Pons (tissue), 1 donor: Measurements from ENCODE around the gene STK11IP.

Experiments used
- DNase-seq: peaks from one replicate; pipeline ENCODE4 v3.0.0-alpha.2; 2016; ENCODE audit warnings: low spot score

STK11IP gene

GRCh38 chr2:219578811-219579613 is 18.6 kb upstream of the STK11IP start:
- DNase-seq, result no peak

GRCh38 chr2:219581346-219581745 is 16.3 kb upstream of the STK11IP start:
- no peak for DNase-seq

GRCh38 chr2:219591091-219591490 is 6.6 kb upstream of the STK11IP start:
- DNase-seq, result no peak

- DNase-seq, result no peak
These were observed 4.9 kb upstream of the STK11IP start for GRCh38 chr2:219592736-219593135.

DNA sequence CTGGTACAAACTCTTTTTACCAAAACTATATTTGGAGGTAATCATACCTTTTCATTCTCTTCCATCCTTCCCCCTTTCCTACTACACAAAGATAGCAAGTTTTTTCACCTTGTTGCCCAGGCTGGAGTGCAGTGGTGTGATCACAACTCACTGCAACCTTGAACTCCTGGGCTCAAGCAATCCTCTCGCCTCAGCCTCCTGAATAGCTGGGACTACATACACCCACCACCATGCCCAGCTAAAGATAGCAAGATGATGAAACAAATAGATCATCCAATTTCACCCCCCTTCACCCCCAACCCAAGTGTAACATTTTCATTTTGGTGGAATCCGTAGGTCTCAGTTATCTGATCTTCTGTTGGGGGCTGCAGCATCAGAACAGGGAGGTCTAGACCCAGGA is 4.5 kb upstream of the STK11IP start:
- DNase-seq, result no peak

GRCh38 chr2:219595256-219595655 is 2.4 kb upstream of the STK11IP start:
- DNase-seq, result no peak

GRCh38 chr2:219596954-219597551 is 604 bp upstream of the STK11IP start:
- DNase-seq, result no peak

DNA sequence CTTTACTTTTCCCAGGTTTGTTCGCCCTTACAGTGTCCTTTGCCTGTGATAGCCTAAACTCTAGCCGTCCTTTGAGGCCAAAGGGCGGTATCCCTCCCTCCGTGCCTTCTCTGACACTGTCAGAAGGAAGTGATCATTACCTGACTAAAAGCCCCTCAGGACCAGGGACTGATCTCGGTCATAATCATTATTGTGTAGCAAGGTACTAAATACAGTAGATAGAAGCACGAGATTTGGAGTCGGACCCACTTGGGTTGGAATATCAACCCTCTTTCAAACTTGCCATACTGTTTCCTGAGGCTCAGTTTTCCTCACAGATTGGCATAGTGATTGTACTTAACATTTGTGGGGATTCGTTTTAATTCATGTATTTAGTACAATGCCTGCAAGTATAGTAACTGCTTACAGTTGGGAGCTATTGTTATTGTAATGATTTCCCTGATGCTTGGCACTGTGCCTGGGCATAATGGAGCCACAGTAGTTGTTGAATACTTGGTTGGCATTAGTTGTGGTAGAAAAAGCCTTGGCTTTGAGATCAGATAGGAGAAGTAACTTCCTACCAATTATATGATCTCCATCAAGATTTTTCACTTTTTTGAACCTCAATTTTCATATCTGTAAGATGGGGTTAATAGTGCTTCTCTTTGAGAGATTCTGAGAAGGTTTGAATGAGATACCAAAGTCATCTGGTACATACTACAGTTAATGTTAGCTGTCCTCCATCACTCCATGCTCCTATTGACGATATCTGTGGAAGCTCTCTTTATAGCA is 836 bp downstream of the STK11IP start:
- peak; percentile 14 for DNase-seq

DNA sequence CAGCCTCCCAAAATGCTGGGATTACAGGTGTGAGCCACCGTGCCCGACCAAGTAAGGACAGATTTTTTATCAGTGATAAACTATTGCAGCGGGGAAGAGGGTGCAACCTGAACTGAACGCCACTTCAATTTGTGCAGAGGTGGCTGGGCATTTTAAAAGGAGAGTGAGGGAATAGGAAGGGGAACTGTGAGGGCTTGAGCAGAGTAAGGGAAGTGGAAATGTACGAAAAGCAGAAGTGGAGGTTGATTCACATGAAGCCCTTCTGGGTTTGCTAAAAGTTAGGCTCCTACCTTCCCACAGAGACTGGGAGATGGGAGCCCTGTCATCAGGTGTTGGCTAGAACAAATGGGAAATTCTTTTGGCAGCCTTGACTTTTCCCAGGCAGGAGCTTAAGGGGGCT is 6.1 kb downstream of the STK11IP start:
- peak; percentile 54 for DNase-seq

GRCh38 chr2:219605607-219605954 is 7.9 kb downstream of the STK11IP start:
- DNase-seq, result no peak

GRCh38 chr2:219607931-219608330 is 10.3 kb downstream of the STK11IP start:
- DNase-seq, result no peak

GRCh38 chr2:219608399-219608964 is 10.8 kb downstream of the STK11IP start:
- DNase-seq, result no peak

DNA sequence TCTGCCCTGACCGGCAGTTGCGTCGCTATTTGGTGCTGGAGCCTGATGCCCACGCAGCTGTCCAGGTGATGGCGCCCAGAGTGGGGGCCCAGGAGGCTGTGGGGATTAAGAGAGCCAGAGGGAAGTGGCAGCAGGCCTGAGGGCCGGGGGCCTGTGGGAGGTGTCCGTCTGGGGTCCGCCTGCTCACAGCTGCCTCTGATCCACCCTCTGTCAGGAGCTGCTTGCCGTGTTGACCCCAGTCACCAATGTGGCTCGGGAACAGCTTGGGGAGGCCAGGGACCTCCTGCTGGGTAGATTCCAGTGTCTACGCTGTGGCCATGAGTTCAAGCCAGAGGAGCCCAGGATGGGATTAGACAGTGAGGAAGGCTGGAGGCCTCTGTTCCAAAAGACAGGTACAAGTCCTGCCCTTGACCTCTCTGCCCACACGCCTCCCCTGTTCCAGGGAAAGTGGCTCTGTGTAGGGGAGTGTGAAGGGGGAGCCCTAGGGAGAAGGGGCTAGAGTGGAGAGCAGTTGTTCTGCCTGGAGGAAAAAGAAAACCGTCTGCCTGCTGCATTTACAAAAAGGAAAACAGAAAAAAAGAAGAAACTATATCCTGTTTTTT is 11.6 kb downstream of the STK11IP start:
- DNase-seq, result no peak

DNA sequence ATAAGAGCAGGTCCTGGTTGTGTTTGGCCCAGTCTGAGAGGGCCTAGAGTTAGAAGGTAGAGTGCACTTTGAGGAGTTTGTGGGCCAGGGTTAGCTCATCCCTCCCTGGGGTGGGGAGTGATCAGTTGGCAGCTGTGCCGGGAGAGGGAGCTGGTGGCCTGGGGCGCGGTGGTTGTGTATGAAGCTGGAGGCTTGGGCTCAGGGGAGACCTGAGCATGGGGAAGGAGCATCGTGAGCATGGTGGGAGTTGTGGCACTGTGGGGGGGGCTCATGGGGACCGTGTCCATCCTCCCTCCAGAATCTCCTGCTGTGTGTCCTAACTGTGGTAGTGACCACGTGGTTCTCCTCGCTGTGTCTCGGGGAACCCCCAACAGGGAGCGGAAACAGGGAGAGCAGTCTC is 13.6 kb downstream of the STK11IP start:
- no peak for DNase-seq

- no peak for DNase-seq
These were observed 14.4 kb downstream of the STK11IP start for GRCh38 chr2:219611866-219612576.

GRCh38 chr2:219612577-219613286 is 15.1 kb downstream of the STK11IP start:
- DNase-seq, result no peak

DNA sequence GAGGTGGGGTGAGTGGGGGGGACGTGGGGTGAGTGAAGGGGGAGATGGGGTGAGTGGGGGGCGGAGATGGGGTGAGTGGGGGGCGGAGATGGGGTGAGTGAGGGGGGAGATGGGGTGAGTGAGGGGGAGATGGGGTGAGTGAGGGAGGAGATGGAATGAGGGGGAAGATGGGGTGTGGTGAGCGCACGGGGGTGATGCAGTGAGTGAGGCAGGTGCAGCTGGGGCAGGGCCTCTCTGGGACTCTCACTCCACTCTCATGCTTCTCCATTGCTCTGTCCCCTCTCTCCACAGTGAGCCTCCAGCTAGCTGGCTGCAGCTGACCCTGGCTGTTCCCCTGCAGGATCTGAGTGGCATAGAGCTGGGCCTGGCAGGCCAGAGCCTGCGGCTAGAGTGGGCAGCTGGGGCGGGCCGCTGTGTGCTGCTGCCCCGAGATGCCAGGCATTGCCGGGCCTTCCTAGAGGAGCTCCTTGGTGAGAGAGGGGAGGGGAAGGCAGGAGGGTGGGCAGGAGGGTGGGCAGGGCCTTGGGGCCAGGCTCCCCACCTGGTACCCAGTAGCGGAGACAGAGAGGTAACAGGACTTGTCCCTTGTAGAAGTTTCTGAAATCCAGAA is 15.9 kb downstream of the STK11IP start:
- DNase-seq, result no peak

GRCh38 chr2:219614076-219614860 is 16.6 kb downstream of the STK11IP start:
- DNase-seq, result no peak

- DNase-seq, result no peak
These were observed 17.4 kb downstream of the STK11IP start for GRCh38 chr2:219615036-219615435.

DNA sequence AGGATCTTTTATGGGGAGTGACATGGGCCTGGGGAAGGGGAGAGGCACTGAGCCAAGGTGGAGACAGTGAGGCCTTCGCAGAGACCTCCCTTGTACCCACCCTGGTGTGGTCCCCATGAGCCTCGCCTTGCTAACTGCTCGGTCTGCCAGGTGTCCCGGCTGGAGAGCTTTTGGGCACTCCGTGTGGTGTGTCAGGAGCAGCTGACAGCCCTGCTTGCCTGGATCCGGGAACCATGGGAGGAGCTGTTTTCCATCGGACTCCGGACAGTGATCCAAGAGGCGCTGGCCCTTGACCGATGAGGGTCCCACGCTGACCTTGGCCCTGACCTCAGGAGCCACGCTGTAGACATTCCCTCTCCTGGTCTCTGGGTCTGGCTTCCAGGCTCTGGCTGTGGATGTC is 18.2 kb downstream of the STK11IP start:
- DNase-seq, result no peak
